Neural progenitor cell (in vitro differentiated cells): Measurements from ENCODE around the gene NBEA.

Experiments
- CTCF ChIP-seq: fragments of 200-600 bp; sonication (generic); IDR thresholded peaks from 2 replicates; pipeline ENCODE4 v1.5.1; 2017; ENCODE audit warnings: antibody characterized with exemption, mild to moderate bottlenecking
- EZH2 ChIP-seq: fragments of 200-600 bp; sonication (generic); IDR thresholded peaks from 2 replicates; pipeline ENCODE4 v1.6.1; 2017; ENCODE audit warnings: antibody characterized with exemption, mild to moderate bottlenecking, moderate library complexity
- EZH2phosphoT487 ChIP-seq: fragments of 200-600 bp; sonication (generic); IDR thresholded peaks from 2 replicates; pipeline ENCODE4 v1.6.1; 2017; ENCODE audit warnings: antibody characterized with exemption

DNA sequence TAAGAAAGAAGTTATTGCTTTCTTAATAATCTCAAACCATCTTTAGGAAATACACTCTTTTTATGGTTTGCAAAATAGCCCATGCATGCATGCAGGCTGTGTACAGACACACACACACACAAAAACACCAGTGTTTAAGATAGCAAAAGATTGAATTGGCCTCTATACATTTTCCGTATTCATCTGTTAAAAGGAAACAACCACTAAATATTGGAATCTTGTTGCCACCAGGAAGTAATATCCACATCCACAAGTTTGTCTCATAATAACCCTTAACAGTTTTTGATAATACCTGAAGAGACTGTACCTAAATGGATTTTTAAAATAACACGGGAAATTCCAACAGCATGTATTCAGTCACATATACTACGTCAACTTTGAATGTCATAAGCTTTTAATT is 541.7 kb downstream of the NBEA start:
- no peak for TF ChIP-seq CTCF
- no peak for TF ChIP-seq EZH2
- TF ChIP-seq EZH2phosphoT487 = no peak
